ENCODE results near the gene CASQ2. TPM values are rescaled to one million over a fixed set of nuclear protein-coding genes. Genes with fewer than 3 reads are reported as not detected.

CASQ2 gene
- polyA plus RNA-seq, 2 of the 4 experiments (the other 2 are of a cell fraction): not detected

- ChIA-PET CTCF (interaction anchor here (1.4 kb wide), 1 partner anchor 19 kb away, joined by 5 read pairs; no protein-coding TSS in a partner anchor), POLR2A (no interaction called here)
- FAIRE-seq (no peak), ATAC-seq (no peak), DNase-seq (ENCODE audit: low read depth in 1 of 2, low spot score in 1 of 2) (no peak)
- WGBS (ENCODE audit: missing lambda C conversion rate): 56% methylated on average over 6 of the region's 6 CpGs
- TF ChIP-seq, protein P1, sequence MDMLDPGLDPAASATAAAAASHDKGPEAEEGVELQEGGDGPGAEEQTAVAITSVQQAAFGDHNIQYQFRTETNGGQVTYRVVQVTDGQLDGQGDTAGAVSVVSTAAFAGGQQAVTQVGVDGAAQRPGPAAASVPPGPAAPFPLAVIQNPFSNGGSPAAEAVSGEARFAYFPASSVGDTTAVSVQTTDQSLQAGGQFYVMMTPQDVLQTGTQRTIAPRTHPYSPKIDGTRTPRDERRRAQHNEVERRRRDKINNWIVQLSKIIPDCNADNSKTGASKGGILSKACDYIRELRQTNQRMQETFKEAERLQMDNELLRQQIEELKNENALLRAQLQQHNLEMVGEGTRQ (IDR thresholded peaks at IDR 0.05): no peak
- TF ChIP-seq GATA3 (IDR thresholded peaks at IDR 0.05; ENCODE audit: borderline replicate concordance) (no peak), ZFP36 (IDR thresholded peaks at IDR 0.05; ENCODE audit: borderline replicate concordance, partially characterized antibody) (no peak), FOSB (CRISPR knock-in tag; IDR thresholded peaks at IDR 0.05) (no peak), HOXA7 (CRISPR knock-in tag; IDR thresholded peaks at IDR 0.05) (no peak), NR3C1 (IDR thresholded peaks at IDR 0.05) (no peak), CEBPB (IDR thresholded peaks at IDR 0.05) (no peak), EP300 (IDR thresholded peaks at IDR 0.05) (no peak), CHD2 (IDR thresholded peaks at IDR 0.05; ENCODE audit: low read length, partially characterized antibody) (no peak), JUN (IDR thresholded peaks at IDR 0.05) (no peak)
- TF ChIP-seq, protein P2, sequence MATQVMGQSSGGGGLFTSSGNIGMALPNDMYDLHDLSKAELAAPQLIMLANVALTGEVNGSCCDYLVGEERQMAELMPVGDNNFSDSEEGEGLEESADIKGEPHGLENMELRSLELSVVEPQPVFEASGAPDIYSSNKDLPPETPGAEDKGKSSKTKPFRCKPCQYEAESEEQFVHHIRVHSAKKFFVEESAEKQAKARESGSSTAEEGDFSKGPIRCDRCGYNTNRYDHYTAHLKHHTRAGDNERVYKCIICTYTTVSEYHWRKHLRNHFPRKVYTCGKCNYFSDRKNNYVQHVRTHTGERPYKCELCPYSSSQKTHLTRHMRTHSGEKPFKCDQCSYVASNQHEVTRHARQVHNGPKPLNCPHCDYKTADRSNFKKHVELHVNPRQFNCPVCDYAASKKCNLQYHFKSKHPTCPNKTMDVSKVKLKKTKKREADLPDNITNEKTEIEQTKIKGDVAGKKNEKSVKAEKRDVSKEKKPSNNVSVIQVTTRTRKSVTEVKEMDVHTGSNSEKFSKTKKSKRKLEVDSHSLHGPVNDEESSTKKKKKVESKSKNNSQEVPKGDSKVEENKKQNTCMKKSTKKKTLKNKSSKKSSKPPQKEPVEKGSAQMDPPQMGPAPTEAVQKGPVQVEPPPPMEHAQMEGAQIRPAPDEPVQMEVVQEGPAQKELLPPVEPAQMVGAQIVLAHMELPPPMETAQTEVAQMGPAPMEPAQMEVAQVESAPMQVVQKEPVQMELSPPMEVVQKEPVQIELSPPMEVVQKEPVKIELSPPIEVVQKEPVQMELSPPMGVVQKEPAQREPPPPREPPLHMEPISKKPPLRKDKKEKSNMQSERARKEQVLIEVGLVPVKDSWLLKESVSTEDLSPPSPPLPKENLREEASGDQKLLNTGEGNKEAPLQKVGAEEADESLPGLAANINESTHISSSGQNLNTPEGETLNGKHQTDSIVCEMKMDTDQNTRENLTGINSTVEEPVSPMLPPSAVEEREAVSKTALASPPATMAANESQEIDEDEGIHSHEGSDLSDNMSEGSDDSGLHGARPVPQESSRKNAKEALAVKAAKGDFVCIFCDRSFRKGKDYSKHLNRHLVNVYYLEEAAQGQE (IDR thresholded peaks at IDR 0.05): no peak
- H3K4me1 ChIP-seq: no peaks in the 10 kb centered on the region
- no peaks in the 10 kb centered on the region for H3K9me3 ChIP-seq
- H3K27ac ChIP-seq: no peak overlapping the region
- H3K4me3 ChIP-seq: no peak overlapping the region
- H3K4me2 ChIP-seq: no peak overlapping the region
These were observed 22.3 kb upstream of the CASQ2 start for GRCh38 chr1:115790846-115791245.

DNA sequence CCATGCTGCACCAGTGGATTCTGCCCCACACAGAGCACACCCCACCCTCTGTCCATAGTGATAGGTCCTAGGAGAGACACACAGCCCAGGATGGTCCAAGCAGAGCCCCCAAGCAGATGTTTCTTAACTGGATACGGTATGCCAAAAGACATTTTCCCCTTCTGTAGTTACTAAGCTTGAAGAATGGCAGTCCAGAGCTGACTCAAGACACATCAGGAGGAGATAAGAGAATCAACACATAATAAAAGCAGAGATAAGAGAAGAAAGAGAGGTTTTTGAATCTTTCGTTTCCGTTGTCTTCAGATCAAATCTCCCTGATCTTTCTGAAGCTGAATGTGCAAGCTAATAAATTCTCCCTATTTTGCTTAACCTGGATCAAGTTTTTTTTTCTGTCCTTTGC, 21.8 kb upstream of the CASQ2 start:
- H3K27ac ChIP-seq: no peak overlapping the region
- no peak for FAIRE-seq
- H3K4me3 ChIP-seq: no peak overlapping the region
- no peak for TF ChIP-seq CTCF (IDR thresholded peaks at IDR 0.05)
- no peak for TF ChIP-seq ZSCAN20 (CRISPR knock-in tag; IDR thresholded peaks at IDR 0.05)
- no peak for TF ChIP-seq CBX8 (IDR thresholded peaks at IDR 0.05)
- TF ChIP-seq CHD4 (IDR thresholded peaks at IDR 0.05; ENCODE audit: borderline replicate concordance): no peak
- no peak for TF ChIP-seq RCOR1 (IDR thresholded peaks at IDR 0.05; ENCODE audit: low read depth, low read length)
- TF ChIP-seq PHF8 (IDR thresholded peaks at IDR 0.05; ENCODE audit: borderline replicate concordance, low read depth): no peak
- no peak for TF ChIP-seq RNF2 (IDR thresholded peaks at IDR 0.05; ENCODE audit: borderline replicate concordance, low read depth)
- TF ChIP-seq HOXA7 (CRISPR knock-in tag; IDR thresholded peaks at IDR 0.05): no peak
- no peak for TF ChIP-seq FOSB (CRISPR knock-in tag; IDR thresholded peaks at IDR 0.05)
- no peak for TF ChIP-seq EHMT2 (IDR thresholded peaks at IDR 0.05; ENCODE audit: low read depth)
- no peak for TF ChIP-seq TP53 (CRISPR knock-in tag; IDR thresholded peaks at IDR 0.05)
- TF ChIP-seq HOXB5 (CRISPR knock-in tag; IDR thresholded peaks at IDR 0.05): no peak
- TF ChIP-seq BHLHE40 (IDR thresholded peaks at IDR 0.05; ENCODE audit: low read depth, low read length): no peak
- TF ChIP-seq RFX5 (IDR thresholded peaks at IDR 0.05): no peak
- no peak for TF ChIP-seq ZFP36 (IDR thresholded peaks at IDR 0.05; ENCODE audit: borderline replicate concordance, partially characterized antibody)
- POLR2A ChIA-PET: no interaction called here
- no peaks in the 10 kb centered on the region for H3K4me1 ChIP-seq
- no peak for ATAC-seq
- no peak for DNase-seq (ENCODE audit: low read depth in 1 of 2, low spot score in 1 of 2)
- H3K9me3 ChIP-seq: no peaks in the 10 kb centered on the region
- 58% methylated on average over 3 of the region's 3 CpGs for WGBS (ENCODE audit: missing lambda C conversion rate)
- H3K4me2 ChIP-seq: no peak overlapping the region
- CTCF ChIA-PET: interaction anchor here (1.4 kb wide), 1 partner anchor 19 kb away, joined by 5 read pairs; no protein-coding TSS in a partner anchor

All from A549 (cell line).